Astrocyte (in vitro differentiated cells and primary cell): ENCODE measurements around the gene CERT1.

Experiments used
- CTCF ChIP-seq: IDR thresholded peaks from 2 replicates; pipeline ENCODE4 v1.5.1; 2011; ENCODE audit warnings: low read depth, mild to moderate bottlenecking, inconsistent platforms, low read length, moderate library complexity; ENCODE audit not compliant: insufficient read depth
- EZH2 ChIP-seq: IDR thresholded peaks from 2 replicates; pipeline ENCODE4 v1.6.1; 2012; ENCODE audit warnings: mild to moderate bottlenecking, low read length, inconsistent platforms; ENCODE audit not compliant: insufficient read depth

DNA sequence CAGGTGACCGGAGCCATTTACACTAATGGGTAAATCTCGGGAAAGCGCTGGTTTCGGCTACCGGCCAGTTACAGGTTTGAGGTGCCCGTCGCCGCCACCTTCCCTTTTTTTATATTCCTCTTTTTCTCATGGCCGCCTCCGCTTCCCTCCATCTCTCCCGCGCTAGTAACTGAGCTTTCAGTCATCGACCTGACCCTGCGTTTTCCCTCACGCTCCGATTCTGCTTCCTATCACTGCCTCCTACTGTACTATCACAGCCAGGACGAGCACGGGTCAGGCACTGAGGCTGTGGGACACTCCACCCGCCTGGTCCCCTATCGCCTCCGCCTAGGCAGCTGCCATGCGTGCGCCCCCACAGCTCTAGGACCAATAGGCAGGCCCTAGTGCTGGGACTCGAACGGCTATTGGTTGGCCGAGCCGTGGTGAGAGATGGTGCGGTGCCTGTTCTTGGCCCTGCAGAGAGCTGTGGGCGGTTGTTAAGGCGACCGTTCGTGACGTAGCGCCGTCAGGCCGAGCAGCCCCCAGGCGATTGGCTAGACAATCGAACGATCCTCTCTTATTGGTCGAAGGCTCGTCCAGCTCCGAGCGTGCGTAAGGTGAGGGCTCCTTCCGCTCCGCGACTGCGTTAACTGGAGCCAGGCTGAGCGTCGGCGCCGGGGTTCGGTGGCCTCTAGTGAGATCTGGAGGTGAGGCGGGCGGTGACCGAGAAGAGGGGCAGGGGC, 174.7 kb downstream of the CERT1 start, which contains the start of gene HMGCR:
- TF ChIP-seq CTCF = no peak
- no peak for TF ChIP-seq EZH2
